ENCODE results near the gene MDK.

Gene MDK

DNA sequence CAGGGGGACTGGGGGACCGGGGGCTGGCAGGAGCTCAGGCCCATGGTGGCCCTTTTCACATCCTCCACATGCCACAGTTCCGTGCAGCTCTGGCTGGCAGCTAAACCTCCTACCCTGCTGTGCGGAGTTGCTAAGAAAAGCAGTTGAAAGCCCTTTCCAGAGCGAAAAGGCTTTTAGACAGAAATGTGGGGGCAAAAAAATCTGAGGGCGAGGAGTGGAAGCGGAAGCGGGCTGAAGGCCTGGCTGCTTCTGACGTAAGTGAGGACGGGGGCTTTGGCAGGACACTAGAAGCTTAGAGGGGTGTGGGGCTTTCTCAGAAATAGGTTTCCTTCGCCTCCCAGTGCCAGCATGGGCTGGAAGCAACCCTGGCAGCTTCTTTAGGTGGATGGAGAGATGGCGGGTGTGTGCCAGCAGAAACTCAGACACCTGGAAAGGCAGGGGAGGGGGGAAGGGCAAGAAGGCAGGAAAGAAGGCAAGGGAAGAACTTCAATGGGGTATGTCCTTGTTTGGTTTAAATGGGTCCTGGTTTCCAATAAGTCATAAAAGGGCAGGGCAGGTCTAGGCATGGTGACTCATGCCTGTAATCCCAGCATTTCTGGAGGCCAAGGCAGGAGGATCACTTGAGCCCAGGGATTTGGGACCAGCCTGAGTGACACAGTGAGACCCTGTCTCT lies 45.4 kb upstream of the MDK start:
- TF ChIP-seq, protein P1, sequence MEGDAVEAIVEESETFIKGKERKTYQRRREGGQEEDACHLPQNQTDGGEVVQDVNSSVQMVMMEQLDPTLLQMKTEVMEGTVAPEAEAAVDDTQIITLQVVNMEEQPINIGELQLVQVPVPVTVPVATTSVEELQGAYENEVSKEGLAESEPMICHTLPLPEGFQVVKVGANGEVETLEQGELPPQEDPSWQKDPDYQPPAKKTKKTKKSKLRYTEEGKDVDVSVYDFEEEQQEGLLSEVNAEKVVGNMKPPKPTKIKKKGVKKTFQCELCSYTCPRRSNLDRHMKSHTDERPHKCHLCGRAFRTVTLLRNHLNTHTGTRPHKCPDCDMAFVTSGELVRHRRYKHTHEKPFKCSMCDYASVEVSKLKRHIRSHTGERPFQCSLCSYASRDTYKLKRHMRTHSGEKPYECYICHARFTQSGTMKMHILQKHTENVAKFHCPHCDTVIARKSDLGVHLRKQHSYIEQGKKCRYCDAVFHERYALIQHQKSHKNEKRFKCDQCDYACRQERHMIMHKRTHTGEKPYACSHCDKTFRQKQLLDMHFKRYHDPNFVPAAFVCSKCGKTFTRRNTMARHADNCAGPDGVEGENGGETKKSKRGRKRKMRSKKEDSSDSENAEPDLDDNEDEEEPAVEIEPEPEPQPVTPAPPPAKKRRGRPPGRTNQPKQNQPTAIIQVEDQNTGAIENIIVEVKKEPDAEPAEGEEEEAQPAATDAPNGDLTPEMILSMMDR (IDR thresholded peaks at IDR 0.05; ENCODE audit: control insufficient read depth, extremely low read depth, insufficient read depth) = no peak
- no peak overlapping the region for H3K4me3 ChIP-seq (ENCODE audit: low read depth, low read length)
- DNase-seq (ENCODE audit: low read depth) = no peak

DNA sequence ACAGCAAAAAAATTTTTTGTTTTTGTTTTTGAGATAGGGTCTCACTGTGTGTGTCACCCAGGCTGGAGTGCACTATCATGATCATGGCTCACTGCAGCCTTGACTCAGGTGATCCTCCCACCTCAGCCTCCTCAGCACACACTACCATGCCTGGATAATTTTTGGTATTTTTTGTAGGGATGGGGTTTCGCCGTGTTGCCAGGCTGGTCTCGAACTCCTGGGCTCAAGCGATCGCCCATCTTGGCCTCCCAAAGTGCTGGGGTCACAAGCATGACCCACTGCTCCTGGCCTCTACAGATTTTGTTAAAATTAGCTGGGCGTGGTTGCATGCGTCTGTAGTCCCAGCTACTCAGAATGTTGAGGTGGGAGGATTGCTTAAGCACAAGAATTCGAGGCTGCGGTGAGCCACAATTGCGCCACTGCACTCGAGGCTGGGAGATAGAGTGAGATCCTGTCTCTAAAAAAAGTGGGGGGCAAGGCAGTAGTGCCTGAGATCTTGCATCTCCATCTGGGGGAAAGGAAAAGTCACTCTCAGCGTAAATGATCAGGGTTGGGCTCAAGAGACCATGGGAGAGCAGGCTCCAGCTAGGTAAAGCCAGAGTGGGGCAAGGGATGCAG lies 44.8 kb upstream of the MDK start:
- TF ChIP-seq, protein P1 (IDR thresholded peaks at IDR 0.05; ENCODE audit: control insufficient read depth, extremely low read depth, insufficient read depth) = no peak
- DNase-seq (ENCODE audit: low read depth) = no peak

DNA sequence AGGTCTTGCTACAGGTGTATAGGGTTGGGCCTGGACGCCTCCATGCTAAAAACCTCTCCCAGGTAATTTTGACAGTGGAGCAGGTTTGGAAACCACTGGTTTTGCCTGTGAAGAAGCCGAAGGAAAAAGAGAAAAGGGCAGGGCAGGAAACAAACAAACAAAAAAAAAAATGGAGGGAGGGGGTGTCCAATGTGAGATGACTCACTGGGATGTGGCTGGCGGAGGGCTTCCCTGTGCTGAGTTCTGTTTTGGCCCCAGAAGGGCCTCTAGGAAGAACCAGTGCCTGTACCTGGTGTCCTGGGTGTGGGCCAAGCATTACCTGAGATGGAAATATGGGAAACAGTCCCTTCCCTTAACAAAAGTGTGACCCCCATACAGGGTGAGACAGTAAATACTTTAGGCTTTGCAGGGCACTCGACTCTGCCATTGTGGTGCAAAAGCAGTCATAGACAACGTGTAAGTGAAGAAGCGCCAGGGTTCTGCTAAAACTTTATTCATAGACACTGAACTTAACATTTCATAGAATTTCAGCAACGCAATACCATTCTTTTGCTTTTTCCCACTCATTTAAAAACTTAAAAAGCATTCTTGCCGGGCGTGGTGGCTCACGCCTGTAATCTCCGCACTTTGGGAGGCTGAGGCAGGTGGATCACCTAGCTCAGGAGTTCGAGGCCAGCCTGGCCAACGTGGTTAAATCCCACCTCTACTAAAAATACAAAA lies 43.7 kb upstream of the MDK start:
- TF ChIP-seq, protein P1 (IDR thresholded peaks at IDR 0.05; ENCODE audit: control insufficient read depth, extremely low read depth, insufficient read depth) = no peak
- no peak for DNase-seq (ENCODE audit: low read depth)
- H3K4me3 ChIP-seq (ENCODE audit: low read depth, low read length) = no peak overlapping the region

More for the DNA sequence above, 44.8 kb upstream of the MDK start:
- H3K4me3 ChIP-seq (ENCODE audit: low read depth, low read length) = no peak overlapping the region

DNA sequence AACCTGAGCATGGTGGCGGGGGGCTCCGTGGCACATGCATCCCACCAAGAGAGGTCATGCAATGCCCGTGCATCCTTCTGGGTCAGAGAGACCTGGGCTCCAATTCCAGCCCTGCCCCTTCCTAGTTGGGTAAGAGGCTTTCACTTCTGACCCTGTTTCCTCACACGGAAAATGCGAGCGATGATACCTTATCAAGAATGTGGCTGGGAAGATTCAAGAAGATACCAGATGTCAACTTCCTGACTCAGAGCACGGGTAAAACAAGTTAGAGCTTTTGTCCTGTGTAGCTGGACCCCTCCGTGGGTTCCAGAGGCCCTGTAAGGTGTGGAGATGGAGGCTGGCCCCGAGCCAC lies 42.9 kb upstream of the MDK start:
- TF ChIP-seq, protein P1 (IDR thresholded peaks at IDR 0.05; ENCODE audit: control insufficient read depth, extremely low read depth, insufficient read depth) = no peak
- DNase-seq (ENCODE audit: low read depth) = no peak
- H3K4me3 ChIP-seq (ENCODE audit: low read depth, low read length) = no peak overlapping the region

DNA sequence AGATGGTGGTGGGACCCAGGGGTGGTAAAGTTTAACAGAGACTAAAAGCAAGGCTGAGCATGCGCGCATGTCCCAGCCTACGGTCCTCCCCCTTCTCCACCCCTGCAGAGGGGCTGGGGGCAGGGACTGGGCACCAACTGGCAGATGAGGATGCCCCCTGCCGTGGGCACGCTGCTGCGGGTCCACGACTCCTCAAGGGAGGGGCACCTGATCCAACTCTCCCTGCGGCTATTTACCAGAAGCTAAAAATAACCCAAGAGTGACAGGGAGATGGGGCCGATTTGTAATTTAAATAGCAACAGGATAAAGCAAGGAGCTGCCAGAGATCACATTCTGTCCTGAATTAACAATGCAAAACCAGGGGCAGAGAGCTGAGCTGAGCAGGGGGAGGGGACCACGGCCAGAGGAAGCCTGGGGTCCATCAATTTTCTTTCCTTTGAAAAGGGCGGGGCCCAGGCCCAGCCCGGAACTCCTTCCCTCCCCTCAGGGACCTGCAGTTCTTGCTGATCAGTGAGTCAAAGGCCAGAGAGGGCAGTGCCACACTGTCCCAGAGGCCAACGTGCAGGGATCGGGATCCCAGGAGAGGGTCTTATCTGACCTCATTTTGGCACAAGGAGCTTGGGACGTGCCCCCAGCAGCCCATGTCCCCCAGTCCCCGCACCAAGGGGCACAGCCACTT lies 42.3 kb upstream of the MDK start:
- DNase-seq (ENCODE audit: low read depth) = no peak
- no peak overlapping the region for H3K4me3 ChIP-seq (ENCODE audit: low read depth, low read length)
- TF ChIP-seq, protein P1 (IDR thresholded peaks at IDR 0.05; ENCODE audit: control insufficient read depth, extremely low read depth, insufficient read depth) = 0 out of 2 replicates have a peak, but pooled peaks have one; percentile 7

DNA sequence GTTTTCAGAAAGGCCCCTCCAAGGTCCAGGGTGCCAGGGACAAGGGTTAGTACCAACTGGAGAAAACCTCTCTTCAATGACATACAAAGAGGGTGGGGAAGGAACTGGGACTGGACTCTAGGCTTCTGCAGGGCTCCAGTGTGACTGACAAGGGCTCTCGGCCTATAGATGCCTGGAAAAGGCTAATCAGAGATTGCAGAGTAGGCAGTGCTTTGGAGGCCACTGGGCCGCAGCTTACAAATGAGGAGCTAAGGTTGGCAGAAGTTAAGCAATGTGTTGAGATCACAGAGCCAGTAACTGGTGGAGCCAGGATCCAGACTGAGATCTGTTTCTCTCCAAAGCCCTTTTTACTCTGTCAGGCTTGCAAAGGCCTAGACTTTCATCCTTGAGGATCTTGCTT lies 41.7 kb upstream of the MDK start:
- no peak overlapping the region for H3K4me3 ChIP-seq (ENCODE audit: low read depth, low read length)
- no peak for DNase-seq (ENCODE audit: low read depth)
- TF ChIP-seq, protein P1 (IDR thresholded peaks at IDR 0.05; ENCODE audit: control insufficient read depth, extremely low read depth, insufficient read depth) = no peak
